HG03103 (cell line): Measurements from ENCODE around the gene UTP14C.
"Not testable (repeated sequence)": the region's sequence is repeated elsewhere in the genome, so short reads cannot be mapped to it uniquely, and the experiment has no call there.

ENCODE experiments used
- ATAC-seq: cut with Tn5 transposase; IDR thresholded peaks from one replicate; pipeline ENCODE4 v1.9.1; 2021; ENCODE audit warnings: low read depth; ENCODE audit not compliant: unreplicated experiment

The UTP14C gene

GRCh38 chr13:52043675-52044074 is 19.2 kb downstream of the UTP14C start:
- ATAC-seq: no peak

- no peak for ATAC-seq
These were observed 23.0 kb downstream of the UTP14C start for GRCh38 chr13:52047463-52047862.

GRCh38 chr13:52048516-52048915 is 24.0 kb downstream of the UTP14C start:
- ATAC-seq: no peak

GRCh38 chr13:52051400-52051799 is 26.9 kb downstream of the UTP14C start:
- no peak for ATAC-seq

GRCh38 chr13:52053460-52053859 is 29.0 kb downstream of the UTP14C start:
- ATAC-seq: no peak

GRCh38 chr13:52061064-52061463 is 36.6 kb downstream of the UTP14C start:
- ATAC-seq: not testable (repeated sequence)

GRCh38 chr13:52061587-52061986 is 37.1 kb downstream of the UTP14C start:
- ATAC-seq: no peak

GRCh38 chr13:52067237-52067636 is 42.7 kb downstream of the UTP14C start:
- ATAC-seq: no peak

GRCh38 chr13:52070929-52071523 is 46.5 kb downstream of the UTP14C start:
- ATAC-seq: no peak
